Middle frontal gyrus (tissue), 1 donor: Measurements from ENCODE around the gene FRMD7.

Source experiments
- DNase-seq: peaks from one replicate; pipeline ENCODE4 v3.0.0-alpha.2; 2015; ENCODE audit warnings: low spot score; ENCODE audit errors: extremely low spot score

Gene FRMD7

GRCh38 chrX:132037479-132037993 is 90.3 kb downstream of the FRMD7 start:
- no peak for DNase-seq

- DNase-seq, result no peak
Observed at GRCh38 chrX:132034648-132035047, 93.2 kb downstream of the FRMD7 start.

GRCh38 chrX:132033166-132033565 is 94.7 kb downstream of the FRMD7 start:
- no peak for DNase-seq

GRCh38 chrX:132031867-132032266 is 96.0 kb downstream of the FRMD7 start:
- DNase-seq, result no peak

GRCh38 chrX:132030264-132030663 is 97.6 kb downstream of the FRMD7 start:
- no peak for DNase-seq
